K562 (cell line): ENCODE data around the gene UBTD1. TPM values are rescaled to one million over a fixed set of nuclear protein-coding genes. Genes with fewer than 3 reads are reported as not detected.

Experiments used
- ATAC-seq: fragments of 200-7000 bp; cut with Tn5 transposase; 3 replicates; pipeline ENCODE4 v1.9.1; 2020; ENCODE audit warnings: moderate library complexity
- BruUV-seq: library from RNA; stranded (reverse); fragments of 400-500 nt; replicated peaks from 2 replicates; lab custom pipeline; 2021; lab: Mats Ljungman, UMichigan
- CTCF ChIA-PET: fragments of 300-600 bp; formaldehyde crosslinking; extraction: SDS; loops from one replicate; lab custom pipeline; 2021; ENCODE audit warnings: low intra/inter-chr PET ratio; lab: Yijun Ruan, JAX
- POLR2A ChIA-PET: fragments of 300-600, 350-650 bp; sonication (Branson Sonifier 250); formaldehyde crosslinking; extraction: SDS; loops from one replicate; lab custom pipeline; 2021; ENCODE audit warnings: antibody characterized with exemption, inconsistent platforms; lab: Yijun Ruan, JAX
- DNase-seq, 4 experiments: peaks; one replicate each; pipeline versions ENCODE4 v3.0.0 to v3.0.0-alpha.2; 2011 to 2018; ENCODE audit warnings: low spot score in 3 of 4, mixed read lengths in 3 of 4; ENCODE audit errors: extremely low read depth in 1 of 4
- FAIRE-seq: peaks from 2 replicates; lab custom pipeline; 2011; peaks lifted over from hg19 to GRCh38; lab: Jason Lieb, UNC
- H2AFZ ChIP-seq: 2 replicates; pipeline ENCODE4 v1.6.0; 2011; ENCODE audit warnings: low read depth, low read length, control low read depth, inconsistent platforms
- H3K27ac ChIP-seq: fragments of 200-600 bp; 3 replicates; pipeline ENCODE4 v1.8.0; 2011; ENCODE audit warnings: low read depth, mild to moderate bottlenecking, control low read depth, inconsistent platforms, low read length, moderate library complexity, mixed read lengths; ENCODE audit errors: extremely low read depth
- H3K27me3 ChIP-seq, 2 experiments: fragments of 300-600 bp in 1 of 2; 2 replicates in 1 of 2; 3 replicates in 1 of 2; pipeline versions ENCODE4 v1.6.0 to v1.8.0; 2011; ENCODE audit warnings: inconsistent platforms in 2 of 2, low read length in 2 of 2, mild to moderate bottlenecking in 1 of 2, mixed read lengths in 1 of 2, moderate library complexity in 1 of 2; ENCODE audit not compliant: control insufficient read depth in 2 of 2, insufficient read depth in 2 of 2
- H3K36me3 ChIP-seq: fragments of 300-600 bp; 3 replicates; pipeline ENCODE4 v1.8.0; 2011; ENCODE audit warnings: mild to moderate bottlenecking, low read length, inconsistent platforms; ENCODE audit not compliant: control insufficient read depth, insufficient read depth
- H3K4me1 ChIP-seq, 2 experiments: fragments of 200-600 bp in 1 of 2; replicated peaks in 1 of 2; 2 replicates in 1 of 2; 3 replicates in 1 of 2; pipeline versions ENCODE4 v1.5.1 to v1.8.0; 2011; ENCODE audit warnings: inconsistent platforms in 2 of 2, low read length in 2 of 2, mild to moderate bottlenecking in 1 of 2, mixed read lengths in 1 of 2, moderate library complexity in 1 of 2; ENCODE audit not compliant: control insufficient read depth in 2 of 2, insufficient read depth in 2 of 2
- H3K4me2 ChIP-seq: 2 replicates; pipeline ENCODE4 v1.6.1; 2011; ENCODE audit warnings: low read length, control low read depth, inconsistent platforms, mixed read lengths; ENCODE audit not compliant: insufficient read depth
- H3K4me3 ChIP-seq: fragments of 200-600 bp; sonication (generic), shearing (Covaris generic); 2 replicates; pipeline ENCODE4 v1.5.1; 2016; ENCODE audit warnings: control low read depth, inconsistent platforms
- H3K79me2 ChIP-seq: fragments of 200-600 bp; 3 replicates; pipeline ENCODE4 v1.8.0; 2011; ENCODE audit warnings: low read length, inconsistent platforms; ENCODE audit not compliant: control insufficient read depth, insufficient read depth
- H3K9ac ChIP-seq, 2 experiments: 2 replicates each; pipeline versions ENCODE4 v1.6.0 to v1.6.1; 2011; ENCODE audit warnings: low read depth in 2 of 2, low read length in 2 of 2, control low read depth in 1 of 2, inconsistent platforms in 1 of 2, mild to moderate bottlenecking in 1 of 2, mixed read lengths in 1 of 2; ENCODE audit not compliant: insufficient read depth in 1 of 2
- H3K9me1 ChIP-seq: one replicate; pipeline ENCODE4 v1.6.0; 2011; ENCODE audit warnings: inconsistent platforms, mild to moderate bottlenecking, low read length, moderate library complexity; ENCODE audit not compliant: control insufficient read depth, insufficient read depth
- H3K9me3 ChIP-seq: replicated peaks from 2 replicates; pipeline ENCODE4 v1.5.1; 2011; ENCODE audit warnings: low read depth, low read length, inconsistent platforms; ENCODE audit not compliant: control insufficient read depth, insufficient read depth
- H4K20me1 ChIP-seq: replicated peaks from 2 replicates; pipeline ENCODE4 v1.6.1; 2011; ENCODE audit warnings: low read length, inconsistent platforms, mixed read lengths; ENCODE audit not compliant: control insufficient read depth, insufficient read depth
- ARID3A ChIP-seq: IDR thresholded peaks from 2 replicates; pipeline ENCODE4 v1.6.1; 2012; ENCODE audit warnings: low read depth, low read length, improper control_type of control experiment, borderline replicate concordance
- ETS2 ChIP-seq: IDR thresholded peaks from 2 replicates; pipeline ENCODE4 v1.6.1; 2016; ENCODE audit warnings: borderline replicate concordance, missing genetic modification characterization, mild to moderate bottlenecking, moderate library complexity, missing compliant biosample characterization; ENCODE audit not compliant: poor library complexity, severe bottlenecking
- FOXM1 ChIP-seq, 2 experiments: fragments of 450-650 bp in 1 of 2; sonication (generic) in 1 of 2; formaldehyde crosslinking in 1 of 2; IDR thresholded peaks; 2 replicates each; pipeline versions ENCODE4 v1.6.1 to v1.9.0; 2017 to 2022; ENCODE audit warnings: low read depth in 2 of 2, mild to moderate bottlenecking in 2 of 2, missing genetic modification reagents in 1 of 2, moderate library complexity in 1 of 2
- MYNN ChIP-seq, 2 experiments: sonication (generic); formaldehyde crosslinking in 1 of 2; IDR thresholded peaks; 2 replicates each; pipeline versions ENCODE4 v1.5.0 to v1.6.1; 2016 to 2020; ENCODE audit warnings: antibody characterized with exemption in 1 of 2, missing genetic modification reagents in 1 of 2
- POLR2B ChIP-seq: fragments of 450-650 bp; IDR thresholded peaks from 2 replicates; pipeline ENCODE4 v1.6.1; 2018; ENCODE audit warnings: low read depth; ENCODE audit not compliant: partially characterized antibody
- RBFOX2 ChIP-seq: fragments of 200-400 bp; formaldehyde crosslinking; IDR thresholded peaks from 2 replicates; pipeline ENCODE4 v1.6.1; 2017; ENCODE audit warnings: low read depth, mild to moderate bottlenecking, low read length, moderate library complexity
- RFX5 ChIP-seq: IDR thresholded peaks from 2 replicates; pipeline ENCODE4 v1.6.1; 2011; ENCODE audit warnings: low read depth, mild to moderate bottlenecking, improper control_type of control experiment, low read length
- SPI1 ChIP-seq: IDR thresholded peaks from 2 replicates; pipeline ENCODE4 v1.6.1; 2011; ENCODE audit warnings: low read depth, low read length, control low read depth, borderline replicate concordance
- TOE1 ChIP-seq, 2 experiments: fragments of 450-650 bp in 1 of 2; sonication (generic) in 1 of 2; formaldehyde crosslinking in 1 of 2; IDR thresholded peaks; 2 replicates each; pipeline versions ENCODE4 v1.7.1 to v1.8.0; 2016 to 2022; ENCODE audit warnings: borderline replicate concordance in 2 of 2, mild to moderate bottlenecking in 2 of 2, antibody characterized with exemption in 1 of 2, inconsistent platforms in 1 of 2, low read depth in 1 of 2, missing genetic modification reagents in 1 of 2, moderate library complexity in 1 of 2
- UBTF ChIP-seq, 2 experiments: IDR thresholded peaks; 2 replicates each; pipeline ENCODE4 v1.6.1; 2012; ENCODE audit warnings: improper control_type of control experiment in 2 of 2, low read depth in 2 of 2, low read length in 2 of 2, borderline replicate concordance in 1 of 2
- ZFP91 ChIP-seq: sonication (generic); formaldehyde crosslinking; IDR thresholded peaks from 2 replicates; pipeline ENCODE4 v1.8.0; 2022; ENCODE audit warnings: mild to moderate bottlenecking, missing genetic modification reagents
- ZNF764 ChIP-seq: fragments of 250-450 bp; sonication (Bioruptor Pico); IDR thresholded peaks from 2 replicates; pipeline ENCODE4 v1.4.0; 2020; ENCODE audit warnings: low read depth, mild to moderate bottlenecking, moderate library complexity
- WGBS: fragments of 100-300 bp; shearing (Covaris generic); methylation state at CpG from one replicate; pipeline ENCODE4 v1.1.6; 2016; ENCODE audit warnings: low coverage, mixed read lengths; ENCODE audit not compliant: insufficient coverage; ENCODE audit errors: missing lambda C conversion rate; 5-methylcytosine and 5-hydroxymethylcytosine counted together
- in situ Hi-C: fragments of 300-500 bp; cut with MboI; formaldehyde crosslinking; loops from 4 replicates; pipeline ENCODE4 v1.15.0; 2018; ENCODE audit warnings: inconsistent platforms, mixed read lengths
- intact Hi-C: fragments of 100-400 bp; cut with micrococcal nuclease; formaldehyde crosslinking; loops from 2 replicates; pipeline ENCODE4 v1.14.2; 2022
- polyA plus RNA-seq, 8 experiments: library from polyadenylated mRNA; depleted of rRNA in 4 of 8; stranded (reverse) in 5 of 8; unstranded in 3 of 8; fragments of >200 nt; fragmentation: Nextera tagmentation in 2 of 8; fragmentation: Illumina TruSeq in 1 of 8; extraction: Ambion mirVana in 2 of 8; extraction: Trizol in 1 of 8; gene quantifications; 2 replicates each; pipeline versions ENCODE4 v1.2.1 to v1.2.3, GENCODE V29; 2011 to 2014; ENCODE audit warnings: inconsistent platforms in 1 of 8, missing spikeins in 1 of 8
- total RNA-seq, 7 experiments: library from RNA; depleted of rRNA in 6 of 7; stranded (reverse); fragments of >200 nt in 6 of 7; fragmentation: Illumina TruSeq in 2 of 7; extraction: Trizol in 2 of 7; gene quantifications; 2 replicates each; pipeline versions ENCODE4 v1.2.1 to v1.2.3, GENCODE V29; 2011 to 2021; ENCODE audit warnings: low replicate concordance in 1 of 7

Gene UBTD1
- total and polyA plus RNA-seq, 9 of the 15 experiments (the other 6 are each of a cell fraction or from before 2014, with no cell fraction given), result 0.08 to 1.6 (median 0.81) TPM; not detected in 1

- CTCF ChIA-PET, result no interaction called here
- Histone ChIP-seq H3K4me3 (peak within 1 kb of the TSS; percentile 97), H4K20me1 (peaks cover 16% of the 10 kb centered on the region; the same call in 1 of the 2 replicates), H3K4me2 (peak within 1 kb of the TSS; percentile 91), H3K36me3 (peaks cover 23% of the 10 kb centered on the region; the same call in 2 of the 3 replicates), H3K4me1 (peaks cover 5 to 30% of the 10 kb centered on the region in 2 experiments; a peak in 4 of 5 replicates), H3K27me3 (peaks cover 6 to 23% of the 10 kb centered on the region in 2 experiments; a peak in 3 of 5 replicates), H3K9me3 (no peaks in the 10 kb centered on the region), H3K9me1 (no peaks in the 10 kb centered on the region), H3K79me2 (peaks cover 49% of the 10 kb centered on the region), H3K27ac (peak within 1 kb of the TSS; percentile 94), H3K9ac (peak within 1 kb of the TSS; percentile 94), H2AFZ (peak within 1 kb of the TSS; percentile 94)
- peak; percentile 85 for FAIRE-seq
- POLR2A ChIA-PET, result interaction anchor here (0.8 to 1.4 kb wide), 3 partner anchors 10 to 41 kb away, joined by 4 to 8 read pairs (median 4); no protein-coding TSS in a partner anchor
- BruUV-seq, result no TSS peak
- in situ Hi-C loops (no loop called here), intact Hi-C loops (no loop called here)
- peak; percentile 95 to 97 (median 95) for DNase-seq
- peak; percentile 91 for ATAC-seq
- WGBS, result 0% methylated on average over 19 of the region's 73 CpGs
- no peak for TF ChIP-seq ARID3A
- no peak for TF ChIP-seq ZFP91 (CRISPR knock-in tag)
- no peak for TF ChIP-seq RFX5
- TF ChIP-seq POLR2B, result peak; percentile 77
- TF ChIP-seq FOXM1 (IDR thresholded peaks at IDR 0.05; ENCODE audit: low read depth), result no peak
- TF ChIP-seq FOXM1 (CRISPR knock-in tag; IDR thresholded peaks at IDR 0.05; ENCODE audit: low read depth), result no peak; the same call in 1 of the 2 replicates
- TF ChIP-seq ZNF764 (CRISPR knock-in tag), result no peak
- peak; percentile 37; the same call in 1 of the 2 replicates for TF ChIP-seq MYNN (IDR thresholded peaks at IDR 0.05)
- no peak for TF ChIP-seq MYNN (CRISPR knock-in tag; IDR thresholded peaks at IDR 0.05)
- peak; percentile 95 for TF ChIP-seq TOE1 (IDR thresholded peaks at IDR 0.05; ENCODE audit: borderline replicate concordance)
- no peak for TF ChIP-seq TOE1 (CRISPR knock-in tag; IDR thresholded peaks at IDR 0.05; ENCODE audit: borderline replicate concordance, low read depth)
- no peak for TF ChIP-seq SPI1
- no peak for TF ChIP-seq UBTF (IDR thresholded peaks at IDR 0.05; ENCODE audit: borderline replicate concordance in 1 of 2, low read depth in 2 of 2, low read length in 2 of 2)
- TF ChIP-seq ETS2 (tag), result no peak
- TF ChIP-seq RBFOX2, result peak; percentile 93
These were observed 466 bp upstream of the UBTD1 start, which contains the start of gene MMS19 for GRCh38 chr10:97498076-97498840. Gene MMS19, minus strand, starts transcription at chr10:97498422. Its CDS starts 38 bp downstream, at chr10:97498384.
